DND-41 (cell line): ENCODE measurements around the gene TET2.

ENCODE experiments used
- ATAC-seq: fragments of 200-7000 bp; cut with Tn5 transposase; 3 replicates; pipeline ENCODE4 v1.9.1; 2021; ENCODE audit warnings: low read depth; ENCODE audit not compliant: insufficient read depth
- DNase-seq: peaks from one replicate; pipeline ENCODE4 v3.0.0-alpha.2; 2020
- H2AFZ ChIP-seq: 2 replicates; pipeline ENCODE4 v1.6.0; 2012; ENCODE audit warnings: low read depth, low read length
- H3K27ac ChIP-seq: 2 replicates; pipeline ENCODE4 v1.5.1; 2012; ENCODE audit warnings: low read length, inconsistent platforms
- H3K27me3 ChIP-seq: fragments of 200-600 bp; sonication (generic); 2 replicates; pipeline ENCODE4 v1.6.0; 2012; ENCODE audit warnings: low read length, mild to moderate bottlenecking, inconsistent platforms; ENCODE audit not compliant: insufficient read depth, poor library complexity
- H3K36me3 ChIP-seq: 2 replicates; pipeline ENCODE4 v1.5.1; 2012; ENCODE audit warnings: low read length, inconsistent platforms; ENCODE audit not compliant: insufficient read depth
- H3K4me1 ChIP-seq: 2 replicates; pipeline ENCODE4 v1.5.1; 2012; ENCODE audit warnings: mild to moderate bottlenecking, low read length; ENCODE audit not compliant: insufficient read depth
- H3K4me2 ChIP-seq: 2 replicates; pipeline ENCODE4 v1.6.0; 2012; ENCODE audit warnings: mild to moderate bottlenecking, moderate library complexity, low read length, inconsistent platforms; ENCODE audit not compliant: insufficient read depth
- H3K4me3 ChIP-seq, 2 experiments: fragments of 200-600 bp in 1 of 2; shearing (Covaris generic) in 1 of 2; 2 replicates each; pipeline ENCODE4 v1.5.1; 2012 to 2016; ENCODE audit warnings: inconsistent platforms in 2 of 2, low read length in 2 of 2, mild to moderate bottlenecking in 2 of 2, low read depth in 1 of 2, moderate library complexity in 1 of 2
- H3K79me2 ChIP-seq: 2 replicates; pipeline ENCODE4 v1.6.0; 2012; ENCODE audit warnings: low read length, inconsistent platforms; ENCODE audit not compliant: insufficient read depth
- H3K9ac ChIP-seq: 2 replicates; pipeline ENCODE4 v1.6.0; 2012; ENCODE audit warnings: low read depth, mild to moderate bottlenecking, inconsistent platforms, low read length, moderate library complexity
- H3K9me3 ChIP-seq: 2 replicates; pipeline ENCODE4 v1.5.1; 2012; ENCODE audit warnings: low read length, moderate library complexity, mild to moderate bottlenecking, inconsistent platforms; ENCODE audit not compliant: insufficient read depth, severe bottlenecking
- H4K20me1 ChIP-seq: 2 replicates; pipeline ENCODE4 v1.6.0; 2012; ENCODE audit warnings: low read length; ENCODE audit not compliant: insufficient read depth
- EZH2 ChIP-seq: IDR thresholded peaks from 3 replicates; pipeline ENCODE4 v1.6.1; 2012; ENCODE audit warnings: borderline replicate concordance, low read depth, mild to moderate bottlenecking, moderate library complexity, low read length, inconsistent platforms; ENCODE audit not compliant: severe bottlenecking
- TF ChIP-seq, protein P1 (sequence below): IDR thresholded peaks from 2 replicates; pipeline ENCODE4 v1.5.1; 2012; ENCODE audit warnings: borderline replicate concordance, low read length, moderate library complexity, mild to moderate bottlenecking; ENCODE audit not compliant: poor library complexity, severe bottlenecking; ENCODE audit errors: extremely low read depth

TET2 gene

DNA sequence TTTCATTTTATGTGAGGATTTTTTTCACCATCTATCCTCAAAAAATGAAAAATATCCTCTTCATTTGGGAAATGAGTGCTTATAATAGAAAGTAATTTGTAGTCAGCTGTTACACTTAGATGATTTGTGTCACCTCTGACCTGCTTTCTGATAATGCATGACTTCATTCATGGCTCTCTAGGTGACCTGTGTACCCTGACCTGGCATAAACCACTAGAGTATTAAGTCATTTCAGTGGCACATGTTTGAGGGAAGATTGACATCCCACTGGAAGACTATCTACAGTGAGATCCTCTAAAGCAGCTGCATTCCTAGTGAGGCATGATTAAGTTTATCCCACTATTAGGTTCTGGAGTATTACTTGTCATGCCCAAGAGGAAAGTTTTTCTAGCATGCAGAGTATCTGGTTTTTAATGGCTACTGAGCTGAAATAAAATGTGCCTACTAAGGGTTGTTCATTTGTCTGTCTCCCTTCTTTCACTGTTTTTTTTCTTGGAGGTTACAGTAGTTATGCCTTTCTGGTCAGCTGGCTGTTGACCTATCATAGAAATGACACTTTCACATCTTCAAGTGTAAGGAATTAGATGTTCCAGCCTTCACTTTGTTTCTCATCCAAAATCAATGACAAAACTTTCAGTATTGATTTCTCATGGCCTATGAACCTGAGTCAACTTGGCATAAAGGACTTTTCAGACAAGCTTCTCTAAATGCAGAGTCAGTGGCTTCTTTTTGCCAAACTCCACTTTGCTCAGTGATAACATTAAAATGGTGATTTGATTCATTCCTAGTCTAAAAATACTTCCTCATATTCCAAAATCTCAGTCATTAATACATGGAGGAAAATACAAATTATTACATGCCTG is 33.1 kb downstream of the TET2 start:
- Histone ChIP-seq H3K9me3 (no peaks in the 10 kb centered on the region), H3K36me3 (no peaks in the 10 kb centered on the region), H4K20me1 (no peaks in the 10 kb centered on the region), H3K4me3 (no peak overlapping the region), H3K9ac (no peak overlapping the region), H3K4me1 (no peaks in the 10 kb centered on the region), H3K27ac (no peak overlapping the region), H2AFZ (no peak overlapping the region), H3K79me2 (no peaks in the 10 kb centered on the region), H3K27me3 (no peaks in the 10 kb centered on the region), H3K4me2 (no peak overlapping the region)
- TF ChIP-seq, protein P1, sequence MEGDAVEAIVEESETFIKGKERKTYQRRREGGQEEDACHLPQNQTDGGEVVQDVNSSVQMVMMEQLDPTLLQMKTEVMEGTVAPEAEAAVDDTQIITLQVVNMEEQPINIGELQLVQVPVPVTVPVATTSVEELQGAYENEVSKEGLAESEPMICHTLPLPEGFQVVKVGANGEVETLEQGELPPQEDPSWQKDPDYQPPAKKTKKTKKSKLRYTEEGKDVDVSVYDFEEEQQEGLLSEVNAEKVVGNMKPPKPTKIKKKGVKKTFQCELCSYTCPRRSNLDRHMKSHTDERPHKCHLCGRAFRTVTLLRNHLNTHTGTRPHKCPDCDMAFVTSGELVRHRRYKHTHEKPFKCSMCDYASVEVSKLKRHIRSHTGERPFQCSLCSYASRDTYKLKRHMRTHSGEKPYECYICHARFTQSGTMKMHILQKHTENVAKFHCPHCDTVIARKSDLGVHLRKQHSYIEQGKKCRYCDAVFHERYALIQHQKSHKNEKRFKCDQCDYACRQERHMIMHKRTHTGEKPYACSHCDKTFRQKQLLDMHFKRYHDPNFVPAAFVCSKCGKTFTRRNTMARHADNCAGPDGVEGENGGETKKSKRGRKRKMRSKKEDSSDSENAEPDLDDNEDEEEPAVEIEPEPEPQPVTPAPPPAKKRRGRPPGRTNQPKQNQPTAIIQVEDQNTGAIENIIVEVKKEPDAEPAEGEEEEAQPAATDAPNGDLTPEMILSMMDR = no peak
- TF ChIP-seq EZH2 = no peak
- ATAC-seq = no peak
- no peak for DNase-seq

DNA sequence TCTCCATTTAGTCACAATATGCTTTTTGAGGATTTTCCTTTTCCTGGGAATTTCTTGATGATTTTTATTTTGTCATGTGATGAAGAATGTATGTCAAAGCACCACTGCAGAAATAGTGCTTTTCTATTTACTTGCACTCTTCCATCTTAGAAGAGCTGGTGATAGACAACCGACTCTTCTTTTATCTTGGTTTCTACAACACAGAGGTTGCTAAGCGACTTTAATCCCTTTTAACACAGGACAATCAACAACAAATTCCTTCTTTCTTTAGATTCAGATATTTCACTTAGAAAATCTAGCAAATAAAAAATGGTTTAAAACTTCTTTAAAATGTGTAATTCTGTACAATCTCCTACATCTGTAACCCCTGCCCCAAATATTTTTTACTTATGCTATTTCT is 34.6 kb downstream of the TET2 start:
- Histone ChIP-seq H3K9ac (no peak overlapping the region), H3K4me2 (no peak overlapping the region), H3K27ac (no peak overlapping the region), H3K79me2 (no peaks in the 10 kb centered on the region), H4K20me1 (no peaks in the 10 kb centered on the region), H3K27me3 (no peaks in the 10 kb centered on the region), H3K4me1 (no peaks in the 10 kb centered on the region), H2AFZ (no peak overlapping the region), H3K4me3 (no peak overlapping the region), H3K9me3 (no peaks in the 10 kb centered on the region), H3K36me3 (no peaks in the 10 kb centered on the region)
- TF ChIP-seq, protein P1 = no peak
- TF ChIP-seq EZH2 = no peak
- no peak for ATAC-seq
- no peak for DNase-seq

DNA sequence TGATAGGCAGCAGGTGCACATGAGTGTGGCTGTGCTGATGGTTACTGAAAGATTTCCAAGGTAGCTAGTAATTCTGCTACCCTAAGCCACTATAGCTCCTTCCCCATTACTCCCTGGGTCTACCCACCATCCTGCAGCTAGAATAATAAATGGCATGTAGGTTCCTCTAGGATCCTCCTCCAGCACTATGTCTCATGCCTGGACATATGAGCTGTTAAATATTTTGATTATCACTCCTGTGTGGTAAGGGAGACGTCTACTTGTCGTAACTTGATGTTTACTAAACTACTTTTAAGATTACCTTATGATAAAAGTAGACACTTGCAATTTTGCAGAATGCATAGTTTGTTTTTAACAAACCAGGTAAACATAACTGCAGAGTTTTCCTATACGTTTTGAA is 35.5 kb downstream of the TET2 start:
- H4K20me1 ChIP-seq = no peaks in the 10 kb centered on the region
- H3K36me3 ChIP-seq = no peaks in the 10 kb centered on the region
- no peak overlapping the region for H3K4me2 ChIP-seq
- H3K9ac ChIP-seq = no peak overlapping the region
- ATAC-seq = no peak
- DNase-seq = no peak
- H3K4me1 ChIP-seq = no peaks in the 10 kb centered on the region
- no peak for TF ChIP-seq EZH2
- TF ChIP-seq, protein P1 = no peak
- H3K4me3 ChIP-seq = no peak overlapping the region
- H3K9me3 ChIP-seq = no peaks in the 10 kb centered on the region
- H3K27ac ChIP-seq = no peak overlapping the region
- H3K79me2 ChIP-seq = no peaks in the 10 kb centered on the region
- H2AFZ ChIP-seq = no peak overlapping the region
- no peaks in the 10 kb centered on the region for H3K27me3 ChIP-seq
